Measurements from ENCODE around the gene GLI3. TPM values are rescaled to one million over a fixed set of nuclear protein-coding genes. Genes with fewer than 3 reads are reported as not detected.

The GLI3 gene
- polyA plus RNA-seq, 1 experiment = 6.0 TPM

DNA sequence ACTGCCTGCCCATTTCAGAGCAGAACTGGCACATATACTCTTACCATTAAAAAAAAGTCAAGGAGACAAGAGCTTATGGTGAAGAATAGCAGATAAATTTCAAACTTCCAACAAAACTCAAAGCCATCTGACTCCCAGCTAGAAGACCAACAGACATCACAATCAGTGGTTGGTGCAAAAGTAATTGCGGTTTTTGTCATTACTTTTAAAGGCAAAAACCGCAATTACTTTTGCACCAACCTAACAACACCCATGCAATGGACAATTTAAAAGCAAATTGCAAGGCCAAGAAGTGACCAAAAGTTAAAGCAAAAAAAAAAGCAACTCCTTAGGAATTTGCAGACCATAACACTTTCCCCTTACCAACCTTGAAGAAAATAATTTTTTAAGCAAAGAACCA, 18.8 kb downstream of the GLI3 start:
- CTCF ChIA-PET = interaction anchor here (0.6 kb wide), 1 partner anchor 636 kb away, joined by 3 read pairs; no protein-coding TSS in a partner anchor
- H3K27me3 ChIP-seq (ENCODE audit: control insufficient read depth, insufficient read depth, low read length) = no peaks in the 10 kb centered on the region
- POLR2A ChIA-PET = no interaction called here

DNA sequence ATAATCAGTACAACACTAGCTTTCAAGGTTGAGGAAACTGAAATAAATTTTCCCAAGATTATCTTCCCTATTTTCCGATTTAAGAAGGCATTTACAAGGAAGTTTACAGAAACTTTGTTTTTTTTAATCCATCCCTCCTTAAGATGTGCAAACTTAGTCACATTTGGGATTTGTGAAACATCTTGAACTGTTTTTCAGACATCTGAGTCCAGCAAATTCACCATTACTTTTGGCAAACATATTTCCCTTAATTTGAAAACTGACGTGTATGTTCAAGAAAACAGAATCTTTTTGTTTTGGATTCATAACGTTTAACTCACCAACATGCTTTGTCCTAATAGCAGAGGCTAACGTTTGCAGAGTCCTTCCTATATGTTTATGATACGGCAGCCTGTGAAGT, 19.5 kb downstream of the GLI3 start:
- DNase-seq (ENCODE audit: low read depth, low spot score) = no peak
- H3K4me3 ChIP-seq (ENCODE audit: low read depth, low read length) = no peak overlapping the region
- no peak overlapping the region for H3K27ac ChIP-seq (ENCODE audit: low read depth, low read length)
- H3K9me3 ChIP-seq (ENCODE audit: control insufficient read depth, insufficient read depth, low read length) = no peaks in the 10 kb centered on the region
- H3K27me3 ChIP-seq (ENCODE audit: control insufficient read depth, insufficient read depth, low read length) = no peaks in the 10 kb centered on the region
- ChIA-PET POLR2A (no interaction called here), CTCF (interaction anchor here (1.5 kb wide), 1 partner anchor 238 kb away, joined by 3 read pairs; no protein-coding TSS in a partner anchor)
- TF ChIP-seq CTCF (IDR thresholded peaks at IDR 0.05; ENCODE audit: low read depth, low read length) = no peak

More for the DNA sequence above, 18.8 kb downstream of the GLI3 start:
- TF ChIP-seq CTCF (IDR thresholded peaks at IDR 0.05; ENCODE audit: low read depth, low read length) = no peak
- no peak overlapping the region for H3K27ac ChIP-seq (ENCODE audit: low read depth, low read length)
- DNase-seq (ENCODE audit: low read depth, low spot score) = no peak
- no peaks in the 10 kb centered on the region for H3K9me3 ChIP-seq (ENCODE audit: control insufficient read depth, insufficient read depth, low read length)
- H3K4me3 ChIP-seq (ENCODE audit: low read depth, low read length) = no peak overlapping the region

DNA sequence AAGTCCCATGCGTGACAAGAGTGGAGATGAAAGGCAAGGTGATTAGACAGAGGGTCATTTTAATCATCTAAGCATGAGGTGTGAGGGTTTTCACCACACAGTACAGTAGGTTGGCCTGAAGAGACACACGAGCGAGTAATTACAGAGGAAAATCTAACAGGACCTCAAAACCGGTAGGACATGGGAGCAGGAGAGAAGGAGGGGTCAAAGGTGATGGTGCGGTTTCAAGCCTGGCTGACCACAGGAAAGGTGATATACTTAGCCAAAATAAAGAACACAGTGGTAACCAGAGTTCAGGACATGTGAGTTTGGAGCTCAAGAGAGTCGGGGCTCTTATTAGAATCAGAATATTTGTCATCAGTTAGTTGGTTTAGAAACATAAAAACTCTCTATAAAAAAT, 20.0 kb downstream of the GLI3 start:
- H3K4me3 ChIP-seq (ENCODE audit: low read depth, low read length) = no peak overlapping the region
- H3K9me3 ChIP-seq (ENCODE audit: control insufficient read depth, insufficient read depth, low read length) = no peaks in the 10 kb centered on the region
- no peaks in the 10 kb centered on the region for H3K27me3 ChIP-seq (ENCODE audit: control insufficient read depth, insufficient read depth, low read length)
- no peak for DNase-seq (ENCODE audit: low read depth, low spot score)
- H3K27ac ChIP-seq (ENCODE audit: low read depth, low read length) = no peak overlapping the region
- CTCF ChIA-PET = interaction anchor here (1.5 kb wide), 1 partner anchor 238 kb away, joined by 3 read pairs; no protein-coding TSS in a partner anchor
- POLR2A ChIA-PET = no interaction called here
- no peak for TF ChIP-seq CTCF (IDR thresholded peaks at IDR 0.05; ENCODE audit: low read depth, low read length)

DNA sequence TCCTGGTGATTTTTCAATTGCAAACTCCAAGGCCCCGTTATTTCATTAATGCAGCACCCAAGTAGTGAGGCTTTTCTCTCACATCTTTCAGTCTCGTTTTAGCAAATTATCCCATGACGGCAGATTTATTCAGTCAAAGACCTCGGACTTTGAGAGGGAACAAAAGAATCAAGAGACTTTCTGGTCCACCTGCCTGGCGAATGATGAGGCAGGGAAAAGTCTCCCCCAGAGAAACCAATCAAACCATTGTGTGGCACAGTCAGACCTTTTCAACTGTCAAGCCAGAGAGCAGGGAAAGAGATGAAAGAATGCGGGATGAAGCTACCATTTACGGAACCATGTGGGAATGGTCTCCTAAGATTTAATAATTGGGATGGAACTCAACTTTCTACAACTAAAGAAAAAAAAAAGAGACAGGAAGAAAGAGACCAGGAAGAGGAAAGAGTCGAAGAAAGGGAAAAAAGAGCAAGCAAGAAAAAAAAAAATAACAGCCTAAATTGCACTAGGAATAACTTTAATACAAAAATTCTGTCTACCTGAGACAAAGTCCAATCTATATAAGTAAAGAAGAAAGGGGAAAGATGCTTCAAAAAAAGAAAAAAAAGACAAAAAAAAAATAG, 22.8 kb downstream of the GLI3 start:
- Histone ChIP-seq H3K27ac (ENCODE audit: low read depth, low read length) (no peak overlapping the region), H3K4me3 (ENCODE audit: low read depth, low read length) (no peak overlapping the region), H3K9me3 (ENCODE audit: control insufficient read depth, insufficient read depth, low read length) (no peaks in the 10 kb centered on the region), H3K27me3 (ENCODE audit: control insufficient read depth, insufficient read depth, low read length) (no peaks in the 10 kb centered on the region)
- ChIA-PET CTCF (no interaction called here), POLR2A (no interaction called here)
- DNase-seq (ENCODE audit: low read depth, low spot score) = no peak
- TF ChIP-seq CTCF (IDR thresholded peaks at IDR 0.05; ENCODE audit: low read depth, low read length) = no peak

DNA sequence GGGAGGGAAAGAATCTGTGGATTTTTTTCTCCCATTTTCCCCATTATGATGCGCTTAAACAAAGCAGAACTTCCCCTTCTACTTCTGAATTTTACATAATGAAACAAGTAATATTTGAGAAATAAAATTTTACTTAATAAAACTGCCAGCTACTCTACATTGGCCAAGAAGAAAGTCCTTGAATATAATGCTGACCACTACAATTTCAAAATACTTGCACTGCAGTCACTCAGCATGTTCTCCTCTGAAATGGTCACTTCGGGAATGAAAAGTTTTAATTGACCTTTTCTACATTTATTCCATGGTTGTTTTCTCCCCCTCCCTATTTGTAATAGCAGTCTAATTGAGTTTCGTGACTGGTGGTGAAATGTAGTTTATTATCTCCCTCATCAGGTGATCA, 23.9 kb downstream of the GLI3 start:
- POLR2A ChIA-PET = no interaction called here
- Histone ChIP-seq H3K9me3 (ENCODE audit: control insufficient read depth, insufficient read depth, low read length) (no peaks in the 10 kb centered on the region), H3K27me3 (ENCODE audit: control insufficient read depth, insufficient read depth, low read length) (no peaks in the 10 kb centered on the region), H3K27ac (ENCODE audit: low read depth, low read length) (no peak overlapping the region), H3K4me3 (ENCODE audit: low read depth, low read length) (no peak overlapping the region)
- CTCF ChIA-PET = no interaction called here
- TF ChIP-seq CTCF (IDR thresholded peaks at IDR 0.05; ENCODE audit: low read depth, low read length) = no peak
- DNase-seq (ENCODE audit: low read depth, low spot score) = no peak

Data from AG04450 (cell line).